ENCODE data around the gene MAPK1.
A peak's percentile ranks its signal among the peaks of the same experiment; 100 is the strongest.
"Not testable (repeated sequence)": the region's sequence is repeated elsewhere in the genome, so short reads cannot be mapped to it uniquely, and the experiment has no call there.

The MAPK1 gene

GRCh38 chr22:21867528-21868266, at the start of gene MAPK1:
TSS of gene MAPK1 (minus strand) at chr22:21867645. CDS start at chr22:21867440, 205 bp downstream.
- intact Hi-C loops (cut with DNase I), result loop anchor here (2.0 to 10.0 kb wide), 3 partner anchors 63 to 133 kb away; partner anchors contain the start of gene YPEL1
- DNase-seq, result peak; percentile 92 to 99 (median 97)

DNA sequence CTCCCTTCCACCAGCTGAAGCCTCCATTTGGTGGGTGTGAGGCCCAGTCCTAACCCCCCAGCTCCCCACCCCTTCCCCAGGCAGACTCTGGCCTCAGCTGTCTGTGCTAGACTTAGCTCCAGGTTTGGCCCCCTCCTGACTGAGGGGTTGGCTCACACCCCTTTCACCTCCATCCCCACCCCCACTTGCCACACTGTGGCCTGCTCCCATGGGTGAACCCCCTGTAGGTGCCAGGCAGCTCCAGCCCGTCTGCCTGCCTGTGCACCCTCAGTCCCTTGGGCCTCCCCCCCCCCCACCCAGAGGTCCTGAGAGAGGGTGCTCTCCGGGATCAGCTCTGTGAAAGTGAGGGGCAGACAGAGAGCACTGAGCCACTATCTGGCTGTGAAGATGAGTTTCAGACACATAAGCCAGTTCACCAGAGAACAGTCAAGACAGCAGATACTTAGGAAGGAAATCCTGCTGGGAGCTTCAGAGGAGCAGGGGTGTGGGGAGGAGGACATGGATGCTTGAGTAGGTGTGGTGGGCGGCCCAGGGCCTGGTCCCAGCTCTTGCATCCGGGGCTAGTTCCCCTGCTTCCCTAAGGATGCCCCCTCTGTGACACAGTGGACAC, 49.0 kb upstream of the MAPK1 start:
- intact Hi-C loops (cut with DNase I), result no loop called here

DNA sequence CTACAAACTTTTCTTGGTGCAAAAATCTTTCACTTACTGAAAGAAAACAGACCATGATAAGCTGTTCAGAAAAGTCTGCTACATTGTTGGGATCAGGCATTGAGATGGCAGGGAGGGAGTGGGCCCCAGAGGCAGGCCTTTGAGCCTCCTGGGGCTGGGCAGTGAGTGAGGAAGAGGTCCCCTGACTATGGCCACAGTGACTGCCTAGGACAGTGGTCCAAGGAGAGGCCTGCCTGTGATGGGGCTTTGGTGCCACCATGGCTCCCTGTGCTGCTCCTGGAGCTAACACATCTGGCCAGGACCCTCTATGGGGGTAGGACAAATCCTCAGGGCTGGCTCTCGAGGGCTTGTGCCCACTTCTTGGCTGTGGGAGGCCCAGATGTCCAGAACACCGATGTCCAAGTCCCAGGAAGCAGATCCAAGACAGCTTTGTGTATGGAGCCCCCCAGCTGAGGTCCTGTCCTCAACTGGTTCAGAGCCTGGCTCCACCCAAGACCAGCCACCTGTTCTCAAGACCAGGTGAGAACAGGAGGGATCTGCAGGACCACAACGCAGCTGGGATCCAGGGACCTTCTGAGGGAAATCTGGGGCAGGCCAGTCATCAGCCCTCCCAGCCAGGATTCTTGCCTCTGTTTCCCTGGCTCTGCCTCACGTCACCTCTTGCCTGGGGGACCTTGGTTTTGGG, 48.3 kb upstream of the MAPK1 start:
- no peak for DNase-seq
- intact Hi-C loops (cut with DNase I), result no loop called here

More for the DNA sequence above, 49.0 kb upstream of the MAPK1 start:
- no peak for DNase-seq

DNA sequence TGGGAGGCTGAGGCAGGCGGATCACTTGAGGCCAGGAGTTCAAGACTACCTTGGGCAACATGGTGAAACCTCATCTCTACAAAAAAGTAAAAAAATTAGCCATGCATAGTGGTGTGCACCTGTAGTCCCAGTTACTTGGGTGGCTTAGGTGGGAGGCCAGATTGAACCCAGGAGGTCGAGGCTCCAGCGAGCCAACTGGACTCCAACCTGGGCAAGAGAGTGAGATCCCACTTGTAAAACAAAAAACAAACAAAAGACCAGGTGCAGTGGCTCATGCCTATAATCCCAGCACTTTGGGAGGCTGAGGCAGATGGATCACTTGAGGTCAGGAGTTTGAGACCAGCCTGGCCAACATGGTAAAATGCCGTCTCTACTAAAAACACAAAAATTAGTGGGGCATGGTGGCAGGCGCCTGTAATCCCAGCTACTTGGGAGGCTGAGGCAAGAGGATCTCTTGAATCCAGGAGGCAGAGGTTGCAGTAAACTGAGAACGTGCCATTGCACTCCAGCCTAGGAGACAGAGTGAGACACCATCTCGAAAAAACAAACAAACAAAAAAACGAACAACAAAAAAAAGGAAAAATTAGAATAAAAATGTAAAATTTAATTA, 46.7 kb upstream of the MAPK1 start:
- intact Hi-C loops (cut with DNase I); DNase-seq: not testable (repeated sequence)

- DNase-seq, result peak in 3 of 42 donors; percentile 37 to 65 (median 39)
- intact Hi-C loops (cut with DNase I), result not testable (repeated sequence)
Measured at GRCh38 chr22:21910367-21910766, 42.9 kb upstream of the MAPK1 start.

GRCh38 chr22:21909871-21910270, 42.4 kb upstream of the MAPK1 start:
- DNase-seq, result no peak
- intact Hi-C loops (cut with DNase I), result no loop called here

GRCh38 chr22:21907638-21908522, 40.4 kb upstream of the MAPK1 start:
- intact Hi-C loops (cut with DNase I), result no loop called here
- DNase-seq, result no peak

DNA sequence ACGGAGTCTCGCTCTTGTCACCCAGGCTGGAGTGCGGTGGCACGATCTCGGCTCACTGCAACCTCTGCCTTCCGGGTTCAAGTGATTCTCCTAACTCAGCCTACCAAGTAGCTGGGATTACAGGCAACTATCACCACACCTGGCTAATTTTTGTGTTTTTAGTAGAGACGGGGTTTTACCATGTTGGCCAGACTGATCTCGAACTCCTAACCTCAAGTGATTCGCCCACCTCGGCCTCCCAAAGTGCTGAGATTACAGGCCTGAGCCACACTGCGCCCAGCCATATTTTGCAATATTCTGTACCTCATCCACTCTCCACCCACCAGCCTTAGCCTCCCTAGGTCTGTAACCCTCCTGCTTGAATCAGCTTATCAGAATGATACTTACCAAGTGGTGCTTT, 37.8 kb upstream of the MAPK1 start:
- intact Hi-C loops (cut with DNase I); DNase-seq: not testable (repeated sequence)

DNA sequence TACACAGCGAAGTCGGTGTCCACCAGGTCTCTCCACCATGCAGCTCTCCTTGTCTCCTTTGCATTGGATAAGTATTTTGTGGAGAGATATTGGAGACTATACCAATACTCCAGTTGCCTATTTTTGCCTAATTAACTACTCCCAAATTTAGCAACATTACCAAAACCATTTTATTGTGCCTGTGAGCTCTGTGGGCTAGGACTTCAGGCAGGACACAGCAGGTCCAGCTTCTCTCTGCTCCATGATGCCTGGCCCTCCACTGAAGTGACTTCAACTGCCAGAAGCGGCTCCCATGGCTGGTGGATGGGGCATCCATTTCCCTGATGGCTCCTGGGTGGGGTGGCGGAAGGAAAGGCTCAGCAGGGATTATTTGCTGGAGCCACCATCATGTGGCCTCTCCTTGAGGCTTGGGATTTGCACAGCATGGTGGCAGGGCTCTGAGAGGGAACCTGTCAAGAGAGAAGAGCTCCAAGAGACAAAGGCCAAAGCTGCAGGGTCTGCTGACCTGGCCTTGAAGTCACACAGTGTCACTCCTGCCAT, 36.9 kb upstream of the MAPK1 start:
- no peak for DNase-seq
- intact Hi-C loops (cut with DNase I), result no loop called here

DNA sequence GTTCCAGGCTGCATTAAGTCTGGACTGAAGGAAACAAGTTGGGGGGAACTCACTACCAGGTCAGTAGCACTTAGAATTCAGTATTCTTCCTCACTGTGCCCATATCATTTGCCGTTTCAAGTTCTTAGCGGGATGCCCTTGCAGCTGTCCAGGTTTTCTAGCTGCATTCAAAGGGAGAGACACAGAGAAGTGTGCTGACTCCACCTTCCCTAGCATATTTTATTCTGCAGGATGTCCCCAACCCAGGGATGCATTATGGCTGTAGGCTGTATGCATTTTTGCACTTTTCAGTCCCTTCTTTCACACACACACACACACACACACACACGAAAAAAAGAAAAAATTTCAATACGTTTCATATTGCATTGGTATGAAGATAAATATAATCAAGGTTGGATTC, 35.8 kb upstream of the MAPK1 start:
- intact Hi-C loops (cut with DNase I), result no loop called here

DNA sequence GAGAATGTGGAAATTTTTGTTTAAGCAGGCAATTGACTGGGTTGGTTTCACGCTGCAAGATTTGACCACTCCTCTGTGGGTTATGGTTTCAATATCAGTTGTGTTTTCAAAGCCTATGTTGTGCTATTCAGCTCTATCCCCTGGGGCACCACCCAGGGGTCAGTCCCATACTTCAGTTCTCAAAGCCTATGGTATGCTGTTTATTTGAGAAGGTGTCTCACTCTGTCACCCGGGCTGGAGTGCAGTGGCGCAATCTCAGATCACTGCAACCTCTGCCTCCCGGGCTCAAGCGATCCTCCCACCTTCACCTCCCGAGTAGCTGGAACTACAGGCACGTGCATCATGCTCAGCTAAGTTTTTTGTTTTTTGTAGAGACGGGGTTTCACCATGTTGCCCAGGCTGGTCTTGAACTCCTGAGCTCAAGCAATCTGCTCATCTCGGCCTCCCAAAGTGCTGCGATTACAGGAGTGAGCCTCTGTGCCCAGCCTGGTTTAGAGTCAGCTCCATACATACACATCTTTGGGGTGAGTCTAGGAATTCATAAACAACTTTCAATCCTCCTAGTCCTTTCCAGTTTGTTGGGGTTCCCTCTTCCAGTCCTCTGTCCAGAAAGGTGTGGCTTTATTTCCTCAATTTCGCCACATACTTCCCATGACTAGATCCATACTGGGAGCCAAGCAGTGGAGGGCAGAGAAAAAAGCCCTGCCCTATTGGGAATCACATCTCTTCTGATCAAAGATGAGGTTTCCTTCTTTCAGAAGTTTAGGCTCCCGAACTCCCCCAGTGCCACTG, 35.0 kb upstream of the MAPK1 start:
- intact Hi-C loops (cut with DNase I), result no loop called here
- no peak for DNase-seq

More for the DNA sequence above, 35.8 kb upstream of the MAPK1 start:
- no peak for DNase-seq

GRCh38 chr22:21898354-21898896, 31.0 kb upstream of the MAPK1 start:
- intact Hi-C loops (cut with DNase I), result no loop called here
- DNase-seq, result no peak

DNA sequence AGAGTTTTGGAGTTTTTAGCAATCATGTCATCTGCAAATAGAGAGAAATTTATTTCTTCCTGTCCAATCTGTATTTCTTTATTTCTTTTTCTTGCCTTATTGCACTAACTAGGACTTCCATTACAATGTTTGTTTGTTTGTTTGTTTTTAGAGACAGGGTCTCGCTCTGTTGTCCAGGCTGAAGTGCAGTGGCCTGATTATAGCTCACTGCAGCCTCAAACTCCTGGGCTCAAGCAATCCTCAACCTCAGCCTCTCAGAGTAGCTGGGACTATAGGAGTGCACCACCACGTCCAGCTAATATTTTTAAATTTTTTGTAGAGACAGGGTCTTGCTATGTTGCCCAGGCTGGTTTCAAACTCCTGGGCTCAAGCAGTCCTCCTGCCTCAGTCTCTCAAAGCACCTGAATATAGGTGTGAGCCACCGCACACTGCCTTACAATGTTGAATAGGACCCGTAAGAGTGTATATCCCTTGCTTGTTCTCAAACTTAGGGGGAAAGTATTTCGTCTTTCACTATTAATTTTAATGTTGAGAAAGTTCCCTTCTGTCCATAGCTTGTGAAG, 29.6 kb upstream of the MAPK1 start:
- intact Hi-C loops (cut with DNase I), result no loop called here
- no peak for DNase-seq

- intact Hi-C loops (cut with DNase I); DNase-seq: not testable (repeated sequence)
Measured at GRCh38 chr22:21896275-21896674, 28.8 kb upstream of the MAPK1 start.

DNA sequence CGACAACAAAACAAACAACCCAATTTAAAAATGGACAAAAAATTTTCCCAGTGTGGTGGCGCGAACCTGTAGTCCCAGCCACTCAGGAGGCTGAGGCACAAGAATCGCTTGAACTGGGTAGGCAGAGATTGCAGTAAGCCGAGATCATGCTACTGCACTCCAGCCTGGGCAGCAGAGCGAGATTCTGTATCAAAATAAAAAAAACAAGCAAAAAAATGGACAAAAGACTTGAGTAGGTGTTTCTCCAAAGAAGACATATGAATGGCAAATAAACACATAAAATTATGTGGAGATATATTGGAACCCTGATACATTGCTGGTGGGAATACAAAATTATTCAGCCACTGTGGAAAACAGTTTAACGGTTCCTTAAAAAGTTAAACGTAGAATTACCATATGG, 27.4 kb upstream of the MAPK1 start:
- DNase-seq, result no peak
- intact Hi-C loops (cut with DNase I), result no loop called here

- DNase-seq, result peak in 1 of 42 donors; percentile 1
- intact Hi-C loops (cut with DNase I), result no loop called here
Measured at GRCh38 chr22:21889251-21889990, 22.0 kb upstream of the MAPK1 start.
